Stomach (tissue), 9 donors: ENCODE measurements around the gene HSPB9. TPM values are rescaled to one million over a fixed set of nuclear protein-coding genes. Genes with fewer than 3 reads are reported as not detected.
A peak's percentile ranks its signal among the peaks of the same experiment; 100 is the strongest.

Experiments
- DNase-seq, 2 donors: peaks; one replicate each; pipeline versions ENCODE4 v3.0.0 to v3.0.0-alpha.2; 2013 to 2019
- H3K27ac ChIP-seq, 5 donors: fragments of 200-600 bp in 4 of 5; sonication (generic) in 4 of 5; one replicate each; pipeline ENCODE4 v1.5.1; 2013 to 2019; ENCODE audit warnings: mild to moderate bottlenecking in 1 of 5, moderate library complexity in 1 of 5
- H3K27me3 ChIP-seq, 3 donors: fragments of 200-600 bp; sonication (generic); one replicate each; pipeline ENCODE4 v1.5.1; 2017 to 2019; ENCODE audit warnings: mixed run types in 1 of 3
- H3K36me3 ChIP-seq, 4 donors: fragments of 200-600 bp; sonication (generic); 1 replicate in 3 of 4; 2 replicates in 1 of 4; pipeline ENCODE4 v1.5.1; 2016 to 2019
- H3K4me1 ChIP-seq, 4 donors: fragments of 200-600 bp; sonication (generic); one replicate each; pipeline ENCODE4 v1.5.1; 2016 to 2019
- H3K4me3 ChIP-seq, 4 donors: fragments of 200-600 bp; sonication (generic) in 3 of 4; one replicate each; pipeline ENCODE4 v1.5.1; 2016 to 2019; ENCODE audit warnings: mild to moderate bottlenecking in 1 of 4
- H3K9me3 ChIP-seq, 4 donors: fragments of 200-600 bp; sonication (generic); one replicate each; pipeline ENCODE4 v1.5.1; 2016 to 2019
- CTCF ChIP-seq, 7 experiments: fragments of 450-650 bp in 4 of 7; fragments of 200-600 bp in 3 of 7; sonication (generic) in 3 of 7; IDR thresholded peaks; one replicate each; pipeline ENCODE4 v1.5.1; 2016 to 2019; ENCODE audit warnings: antibody characterized with exemption in 7 of 7, control low read depth in 2 of 7, mild to moderate bottlenecking in 1 of 7
- EP300 ChIP-seq: sonication (generic); formaldehyde crosslinking; IDR thresholded peaks from one replicate; pipeline ENCODE4 v1.6.1; 2017; ENCODE audit warnings: antibody characterized with exemption
- POLR2A ChIP-seq, 4 donors: fragments of 450-650 bp; IDR thresholded peaks; one replicate each; pipeline ENCODE4 v1.6.1; 2016; ENCODE audit warnings: antibody characterized with exemption in 4 of 4, control low read depth in 2 of 4, mild to moderate bottlenecking in 1 of 4, moderate library complexity in 1 of 4
- POLR2AphosphoS5 ChIP-seq, 3 donors: sonication (generic); formaldehyde crosslinking; IDR thresholded peaks; one replicate each; pipeline ENCODE4 v1.6.1; 2016; ENCODE audit warnings: antibody characterized with exemption in 3 of 3
- WGBS, 5 donors: extraction: QIAGEN DNeasy Blood & Tissue Kit in 3 of 5; methylation state at CpG; one replicate each; pipeline versions ENCODE4 v1.1.5 to v1.1.7; 2013 to 2018; 5-methylcytosine and 5-hydroxymethylcytosine counted together
- intact Hi-C: fragments of 100-400 bp; cut with DNase I; formaldehyde crosslinking; loops from one replicate; pipeline ENCODE4 v1.15.1; 2023; ENCODE audit warnings: low total_unique reads
- polyA plus RNA-seq, 3 donors: library from polyadenylated mRNA; stranded (reverse); fragments of 200-250 nt; gene quantifications; one replicate each; pipeline ENCODE4 v1.2.3, GENCODE V29; 2013
- total RNA-seq, 5 donors: library from RNA; depleted of rRNA; stranded (reverse); fragments of >200 nt; gene quantifications; one replicate each; pipeline versions ENCODE4 v1.1.0 to v1.2.3, GENCODE V29; 2014 to 2016
- donor health status: healthy with polysubstance abuse.
- donor health status: Bipolar disorder and iron deficiency.
- donor health status: healthy.

The HSPB9 gene
- total and polyA plus RNA-seq, 8 donors = 0.25 to 0.61 (median 0.35) TPM; not detected in 5

GRCh38 chr17:42098730-42099399, 23.7 kb upstream of the HSPB9 start:
- intact Hi-C loops = no loop called here
- DNase-seq = no peak
- Histone ChIP-seq H3K4me1 (peaks cover 10 to 19% (median 14%) of the 10 kb centered on the region in 4 donors), H3K4me3 (peak overlapping the region in 3 of 4 donors; percentile 17 to 20 (median 20)), H3K27ac (no peak overlapping the region), H3K36me3 (peaks cover 4 to 13% (median 9%) of the 10 kb centered on the region in 4 donors), H3K27me3 (peaks cover 0 to 44% (median 25%) of the 10 kb centered on the region in 3 donors), H3K9me3 (no peaks in the 10 kb centered on the region)
- WGBS, 5 donors = 66 to 76% (median 71%) methylated on average over 11 to 14 of the region's 14 CpGs
- TF ChIP-seq EP300 (no peak), CTCF (IDR thresholded peaks at IDR 0.05) (no peak), POLR2A (IDR thresholded peaks at IDR 0.05) (no peak), POLR2AphosphoS5 (IDR thresholded peaks at IDR 0.05) (no peak)

DNA sequence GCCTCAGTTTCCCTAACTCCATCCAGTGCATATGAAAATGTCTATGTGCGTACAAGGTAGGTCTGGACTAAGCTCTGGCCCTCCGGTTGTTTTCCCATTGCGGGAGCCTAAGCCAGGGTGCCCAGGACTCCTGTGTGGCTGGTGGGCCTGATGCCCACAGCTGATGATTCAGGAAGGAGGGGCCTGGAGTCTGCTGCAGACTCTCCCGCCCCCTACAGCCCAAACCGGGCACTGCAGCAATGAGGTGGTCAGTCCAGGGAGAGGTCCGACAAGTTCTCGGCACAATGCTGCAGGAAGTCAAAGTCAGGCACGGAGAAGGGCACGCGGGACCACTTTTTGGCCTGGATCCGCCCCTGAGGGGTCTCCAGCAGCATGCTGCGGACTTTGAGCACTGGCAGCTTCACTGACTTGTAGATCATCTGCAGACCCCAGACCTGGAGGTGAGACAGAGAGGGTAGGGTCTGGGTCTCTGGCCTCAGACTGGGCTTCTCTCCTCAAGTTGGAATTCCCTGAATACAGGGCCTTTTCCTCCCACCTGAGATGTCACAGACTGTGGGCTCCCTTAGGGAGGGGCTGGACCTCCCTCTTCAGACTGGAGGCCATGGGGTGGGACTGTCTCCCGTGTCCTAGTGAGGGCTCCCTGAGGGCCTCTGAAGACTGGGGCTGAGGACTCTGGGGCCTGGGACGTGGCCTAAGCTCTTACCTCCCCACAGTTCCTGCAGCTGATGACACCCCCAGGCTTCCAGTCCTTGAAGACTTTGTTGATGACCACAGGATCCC, 20.9 kb upstream of the HSPB9 start:
- Histone ChIP-seq H3K4me1 (peaks cover 10 to 19% (median 14%) of the 10 kb centered on the region in 4 donors), H3K9me3 (no peaks in the 10 kb centered on the region), H3K4me3 (no peak overlapping the region), H3K27me3 (peaks cover 0 to 22% (median 19%) of the 10 kb centered on the region in 3 donors), H3K36me3 (peaks cover 11 to 39% (median 32%) of the 10 kb centered on the region in 4 donors), H3K27ac (no peak overlapping the region)
- TF ChIP-seq POLR2AphosphoS5 (IDR thresholded peaks at IDR 0.05) = no peak
- TF ChIP-seq CTCF (IDR thresholded peaks at IDR 0.05) = peak in 5 of 7 experiments; percentile 48 to 76 (median 64)
- peak; percentile 71 to 84 for DNase-seq
- intact Hi-C loops = no loop called here
- 29 to 59% (median 47%) methylated on average over 8 to 14 of the region's 14 CpGs for WGBS, 5 donors

GRCh38 chr17:42103221-42103954, 19.2 kb upstream of the HSPB9 start:
- no peak for DNase-seq
- 80 to 87% (median 85%) methylated on average over 9 to 11 of the region's 11 CpGs for WGBS, 5 donors
- Histone ChIP-seq H3K27me3 (peaks cover 0 to 5% (median 2%) of the 10 kb centered on the region in 3 donors), H3K27ac (no peak overlapping the region), H3K4me1 (peaks cover 1 to 20% (median 13%) of the 10 kb centered on the region in 4 donors), H3K36me3 (peaks cover 11 to 47% (median 36%) of the 10 kb centered on the region in 4 donors), H3K9me3 (no peaks in the 10 kb centered on the region), H3K4me3 (no peak overlapping the region)
- TF ChIP-seq POLR2A (IDR thresholded peaks at IDR 0.05) (no peak), CTCF (IDR thresholded peaks at IDR 0.05) (no peak), POLR2AphosphoS5 (IDR thresholded peaks at IDR 0.05) (no peak), EP300 (no peak)
- intact Hi-C loops = no loop called here

DNA sequence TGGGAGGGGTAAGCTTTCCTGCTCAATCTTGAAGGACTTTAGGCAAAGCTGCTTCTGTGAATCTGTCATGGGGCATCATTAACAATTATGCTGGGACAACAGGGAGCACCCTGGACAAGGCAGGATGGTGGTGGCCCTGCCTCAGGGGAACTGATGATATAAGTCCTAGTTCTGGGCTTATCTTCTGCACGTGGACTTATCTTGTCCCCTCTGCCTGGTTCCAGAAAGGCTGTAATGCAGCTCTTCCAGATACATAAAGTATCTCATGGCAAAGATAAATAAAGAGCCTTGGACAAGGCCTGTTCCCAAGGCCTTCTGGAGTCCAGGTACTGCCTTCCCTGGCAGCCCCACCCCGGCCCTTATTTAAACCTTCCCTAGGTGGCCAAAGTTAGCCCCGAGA, 18.3 kb upstream of the HSPB9 start:
- no peaks in the 10 kb centered on the region for H3K27me3 ChIP-seq
- intact Hi-C loops = no loop called here
- H3K4me3 ChIP-seq = no peak overlapping the region
- H3K27ac ChIP-seq = no peak overlapping the region
- TF ChIP-seq EP300 (no peak), CTCF (IDR thresholded peaks at IDR 0.05) (no peak), POLR2AphosphoS5 (IDR thresholded peaks at IDR 0.05) (no peak), POLR2A (IDR thresholded peaks at IDR 0.05) (no peak)
- peaks cover 0 to 16% (median 11%) of the 10 kb centered on the region in 4 donors for H3K4me1 ChIP-seq
- DNase-seq = no peak
- no peaks in the 10 kb centered on the region for H3K9me3 ChIP-seq
- 69 to 82% (median 76%) methylated on average over 3 of the region's 3 CpGs for WGBS, 5 donors
- H3K36me3 ChIP-seq = peaks cover 11 to 56% (median 45%) of the 10 kb centered on the region in 4 donors
